Upper lobe of left lung (tissue), 4 donors: ENCODE measurements around the gene L3MBTL3.

ENCODE experiments used
- POLR2AphosphoS5 ChIP-seq, 2 donors: sonication (generic); formaldehyde crosslinking; IDR thresholded peaks; one replicate each; pipeline ENCODE4 v1.5.1; 2017; ENCODE audit warnings: antibody characterized with exemption in 2 of 2
- TF ChIP-seq, protein P1 (sequence below), 6 experiments: fragments of 450-650 bp in 4 of 6; fragments of 200-600 bp in 2 of 6; sonication (generic) in 2 of 6; IDR thresholded peaks; one replicate each; pipeline ENCODE4 v1.5.1; 2016 to 2019; ENCODE audit warnings: antibody characterized with exemption in 6 of 6

DNA sequence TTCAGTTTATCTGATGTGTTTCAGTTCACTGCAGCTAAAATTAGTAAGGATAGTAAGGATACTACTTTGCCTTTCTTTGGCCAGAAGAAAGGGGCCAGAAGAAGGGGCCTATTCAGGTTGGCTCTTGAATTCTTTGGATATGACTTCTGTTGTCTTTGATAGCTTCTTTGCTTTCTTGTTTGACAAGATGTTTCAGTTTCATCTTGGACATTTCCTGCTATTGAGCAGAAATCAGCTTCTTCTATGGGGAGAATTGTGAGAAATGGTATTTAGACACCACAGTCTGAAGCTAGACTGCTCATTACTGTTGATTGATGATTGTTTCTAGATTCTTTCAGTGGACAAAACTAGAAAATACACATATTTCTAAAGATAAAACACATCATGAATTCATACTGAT lies 23.2 kb downstream of the L3MBTL3 start:
- no peak for TF ChIP-seq POLR2AphosphoS5 (IDR thresholded peaks at IDR 0.05)
- TF ChIP-seq, protein P1, sequence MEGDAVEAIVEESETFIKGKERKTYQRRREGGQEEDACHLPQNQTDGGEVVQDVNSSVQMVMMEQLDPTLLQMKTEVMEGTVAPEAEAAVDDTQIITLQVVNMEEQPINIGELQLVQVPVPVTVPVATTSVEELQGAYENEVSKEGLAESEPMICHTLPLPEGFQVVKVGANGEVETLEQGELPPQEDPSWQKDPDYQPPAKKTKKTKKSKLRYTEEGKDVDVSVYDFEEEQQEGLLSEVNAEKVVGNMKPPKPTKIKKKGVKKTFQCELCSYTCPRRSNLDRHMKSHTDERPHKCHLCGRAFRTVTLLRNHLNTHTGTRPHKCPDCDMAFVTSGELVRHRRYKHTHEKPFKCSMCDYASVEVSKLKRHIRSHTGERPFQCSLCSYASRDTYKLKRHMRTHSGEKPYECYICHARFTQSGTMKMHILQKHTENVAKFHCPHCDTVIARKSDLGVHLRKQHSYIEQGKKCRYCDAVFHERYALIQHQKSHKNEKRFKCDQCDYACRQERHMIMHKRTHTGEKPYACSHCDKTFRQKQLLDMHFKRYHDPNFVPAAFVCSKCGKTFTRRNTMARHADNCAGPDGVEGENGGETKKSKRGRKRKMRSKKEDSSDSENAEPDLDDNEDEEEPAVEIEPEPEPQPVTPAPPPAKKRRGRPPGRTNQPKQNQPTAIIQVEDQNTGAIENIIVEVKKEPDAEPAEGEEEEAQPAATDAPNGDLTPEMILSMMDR (IDR thresholded peaks at IDR 0.05), result no peak
